ENCODE results near the gene DHDH. TPM values are rescaled to one million over a fixed set of nuclear protein-coding genes. Genes with fewer than 3 reads are reported as not detected.

Gene DHDH
- total and polyA plus RNA-seq, 2 of the 13 experiments (the other 11 are each of a cell fraction or from before 2014, with no cell fraction given): 0.13 to 0.91 TPM

GRCh38 chr19:48962029-48962848, 28.7 kb downstream of the DHDH start (continued):
- peak; percentile 88 for TF ChIP-seq ZNF746 (CRISPR knock-in tag; IDR thresholded peaks at IDR 0.05)
- no peak for TF ChIP-seq BCLAF1 (IDR thresholded peaks at IDR 0.05)
- TF ChIP-seq ZNF337 (CRISPR knock-in tag; IDR thresholded peaks at IDR 0.05; ENCODE audit: borderline replicate concordance, low read depth): no peak
- TF ChIP-seq MEIS2 (CRISPR knock-in tag; IDR thresholded peaks at IDR 0.05): peak; percentile 75; the same call in 1 of the 2 replicates
- TF ChIP-seq ZNF816 (CRISPR knock-in tag; IDR thresholded peaks at IDR 0.05; ENCODE audit: borderline replicate concordance): peak; percentile 69; the same call in 1 of the 2 replicates
- TF ChIP-seq ZNF740 (CRISPR knock-in tag; IDR thresholded peaks at IDR 0.05): peak; percentile 93
- TF ChIP-seq FOSL1 (CRISPR knock-in tag; IDR thresholded peaks at IDR 0.05; ENCODE audit: borderline replicate concordance): no peak
- peak; percentile 48; the same call in 1 of the 2 replicates for TF ChIP-seq NR1H2 (CRISPR knock-in tag; IDR thresholded peaks at IDR 0.05; ENCODE audit: borderline replicate concordance, low read depth)
- peak; percentile 64 for TF ChIP-seq PHF8 (CRISPR knock-in tag; IDR thresholded peaks at IDR 0.05)
- TF ChIP-seq IKZF4 (CRISPR knock-in tag; IDR thresholded peaks at IDR 0.05; ENCODE audit: borderline replicate concordance, low read depth, not compliant biosample characterization): peak; percentile 85
- TF ChIP-seq MNT (IDR thresholded peaks at IDR 0.05): no peak
- TF ChIP-seq ZBTB3 (CRISPR knock-in tag; IDR thresholded peaks at IDR 0.05; ENCODE audit: borderline replicate concordance, low read depth): no peak; the same call in 1 of the 2 replicates
- no peak for TF ChIP-seq ZNF878 (CRISPR knock-in tag; IDR thresholded peaks at IDR 0.05)
- TF ChIP-seq SAFB2 (CRISPR knock-in tag; IDR thresholded peaks at IDR 0.05; ENCODE audit: borderline replicate concordance, low read depth): peak; percentile 94
- TF ChIP-seq ZKSCAN5 (CRISPR knock-in tag; IDR thresholded peaks at IDR 0.05): peak; percentile 78
- peak; percentile 73; the same call in 1 of the 2 replicates for TF ChIP-seq ZBTB46 (CRISPR knock-in tag; IDR thresholded peaks at IDR 0.05; ENCODE audit: borderline replicate concordance)
- no peak for TF ChIP-seq SATB2 (CRISPR knock-in tag; IDR thresholded peaks at IDR 0.05)
- no peak for TF ChIP-seq ZUFSP (CRISPR knock-in tag; IDR thresholded peaks at IDR 0.05; ENCODE audit: borderline replicate concordance)
- TF ChIP-seq GZF1 (CRISPR knock-in tag; IDR thresholded peaks at IDR 0.05): peak; percentile 93
- peak in 1 of 2 experiments; percentile 89; a peak in 2 of 4 replicates for TF ChIP-seq KLF16 (CRISPR knock-in tag; IDR thresholded peaks at IDR 0.05)
